ENCODE measurements around the gene CASP12.
"Not testable (repeated sequence)": the region's sequence is repeated elsewhere in the genome, so short reads cannot be mapped to it uniquely, and the experiment has no call there.

The CASP12 gene

DNA sequence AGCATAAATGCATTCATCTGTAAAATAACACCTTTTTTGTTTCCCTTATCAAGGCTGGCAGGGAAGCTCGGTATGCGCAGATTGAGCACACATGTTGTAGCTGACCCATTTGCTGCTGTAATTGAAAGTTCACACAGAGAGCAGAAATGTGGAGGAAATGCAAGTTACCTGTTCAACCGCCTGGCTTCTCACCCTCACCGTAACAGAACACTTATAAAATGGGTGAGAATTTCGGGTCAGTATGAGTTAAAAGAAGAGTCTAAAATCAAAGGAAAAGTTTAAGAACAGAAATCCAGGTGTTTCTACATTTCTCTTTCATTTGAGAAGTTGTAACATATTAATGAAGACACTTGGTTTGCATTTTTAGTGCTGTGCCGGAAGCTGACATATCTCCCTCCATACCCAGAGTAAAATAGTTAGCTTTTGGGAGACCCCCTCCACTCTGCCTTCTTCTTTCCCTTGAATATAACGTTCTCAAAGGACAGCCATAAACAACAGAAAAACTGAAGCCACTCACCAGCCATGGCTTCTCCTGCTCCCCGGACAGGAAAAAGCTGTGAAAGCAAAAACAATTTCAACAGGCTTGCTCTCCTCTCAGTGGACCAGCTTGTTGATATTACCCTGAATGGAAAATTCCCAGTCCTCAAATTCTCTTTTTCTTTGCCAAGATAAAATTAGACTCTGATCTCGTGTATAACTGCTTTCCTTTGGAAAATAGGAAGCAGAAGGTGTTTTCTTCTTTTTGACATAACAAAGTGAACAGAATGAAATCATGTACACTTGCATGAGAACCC lies at the start of gene CASP12:
Gene CASP12 (minus strand): TSS at position 570 of the 794 bp plus-strand sequence.
- DNase-seq, result no peak

DNA sequence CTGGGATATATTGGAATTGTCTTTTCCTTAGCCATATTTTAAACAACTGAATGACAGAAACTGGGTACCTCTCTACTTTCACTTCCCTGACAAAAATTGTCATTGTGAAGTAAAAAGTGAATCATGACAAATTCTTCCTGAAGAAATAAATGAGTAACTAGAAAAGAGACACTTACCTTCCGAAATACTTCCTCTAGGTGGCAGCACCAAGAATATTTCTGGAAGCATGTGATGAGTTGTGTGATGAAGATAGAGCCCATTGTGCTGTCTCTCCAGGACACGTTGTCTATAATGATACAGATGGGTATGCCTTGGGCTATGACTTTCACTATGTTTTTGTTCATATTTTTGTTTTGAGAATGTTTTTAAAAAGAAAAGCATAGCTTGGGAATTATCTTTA lies 48.6 kb upstream of the CASP12 start:
- peak; percentile 67 for DNase-seq

DNA sequence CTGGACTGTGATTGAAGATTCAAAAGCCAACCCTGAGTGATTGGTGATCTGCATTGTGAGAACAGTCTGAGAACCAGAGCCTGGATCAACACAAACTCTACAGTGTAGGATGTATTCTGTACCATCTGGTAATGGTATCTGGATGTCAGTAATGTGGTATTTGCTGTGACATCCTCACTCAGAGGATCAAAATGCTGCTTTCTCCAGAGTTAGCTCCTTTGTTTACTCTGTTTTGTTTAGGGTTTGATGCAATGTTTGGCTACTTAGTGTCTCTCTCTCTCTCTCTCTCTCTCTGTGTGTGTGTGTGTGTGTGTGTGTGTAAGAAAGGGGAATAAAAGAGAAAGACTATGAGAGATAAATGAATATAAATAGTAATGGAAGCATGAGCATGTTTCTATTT lies 45.8 kb upstream of the CASP12 start:
- no peak for DNase-seq

DNA sequence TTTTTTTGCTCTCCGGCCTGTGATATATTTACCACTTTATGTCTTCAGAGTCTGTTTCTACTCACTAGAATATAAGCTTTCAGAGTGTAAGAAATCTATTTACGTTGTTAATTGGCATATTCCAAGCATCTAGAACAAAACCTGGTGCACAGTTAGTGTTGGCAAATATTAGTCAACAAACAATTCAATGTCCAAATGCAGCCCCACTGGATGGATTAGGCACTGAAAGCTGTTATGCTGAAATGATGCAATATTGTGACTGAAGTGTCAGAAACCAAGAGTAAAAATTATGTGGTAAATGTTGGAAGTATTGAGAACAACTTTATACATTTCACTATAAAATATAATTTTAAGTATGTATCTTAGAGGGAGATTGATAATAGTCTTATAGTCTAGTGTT lies 45.3 kb upstream of the CASP12 start:
- no peak for DNase-seq

DNA sequence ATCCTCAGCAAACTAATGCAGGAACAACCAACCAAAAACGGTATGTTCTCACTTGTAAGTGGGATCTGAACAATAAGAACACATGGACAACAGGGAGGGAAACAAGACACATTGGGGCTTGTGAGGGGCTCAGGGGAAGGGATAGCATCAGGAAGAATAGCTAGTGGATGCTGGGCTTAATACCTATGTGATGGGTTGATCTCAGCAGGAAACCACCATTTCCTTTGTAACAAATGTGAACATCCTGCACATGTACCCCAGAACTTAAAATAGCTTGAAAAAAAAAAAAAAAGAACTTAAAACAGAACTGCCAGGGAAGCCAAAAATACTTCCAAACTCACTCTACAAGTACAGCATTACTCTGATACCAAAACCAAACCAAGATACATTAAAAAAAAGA lies 36.3 kb upstream of the CASP12 start:
- no peak for DNase-seq

DNA sequence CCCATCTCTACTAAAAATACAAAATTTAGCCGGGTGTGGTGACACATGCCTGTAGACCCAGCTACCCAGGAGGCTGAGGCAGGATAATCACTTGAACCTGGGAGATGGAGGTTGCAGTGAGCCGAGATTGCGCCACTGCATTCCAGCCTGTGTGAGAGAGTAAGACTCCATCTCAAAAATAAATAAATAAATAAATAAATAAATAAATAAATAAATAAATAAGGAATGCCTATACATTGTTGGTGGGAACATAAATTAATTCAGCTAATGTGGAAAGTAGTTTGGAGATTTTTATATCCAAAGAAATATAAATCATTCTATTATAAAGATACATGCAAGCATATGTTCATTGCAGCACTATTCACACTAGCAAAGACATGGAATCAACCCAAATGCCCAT lies 35.8 kb upstream of the CASP12 start:
- DNase-seq, result not testable (repeated sequence)

DNA sequence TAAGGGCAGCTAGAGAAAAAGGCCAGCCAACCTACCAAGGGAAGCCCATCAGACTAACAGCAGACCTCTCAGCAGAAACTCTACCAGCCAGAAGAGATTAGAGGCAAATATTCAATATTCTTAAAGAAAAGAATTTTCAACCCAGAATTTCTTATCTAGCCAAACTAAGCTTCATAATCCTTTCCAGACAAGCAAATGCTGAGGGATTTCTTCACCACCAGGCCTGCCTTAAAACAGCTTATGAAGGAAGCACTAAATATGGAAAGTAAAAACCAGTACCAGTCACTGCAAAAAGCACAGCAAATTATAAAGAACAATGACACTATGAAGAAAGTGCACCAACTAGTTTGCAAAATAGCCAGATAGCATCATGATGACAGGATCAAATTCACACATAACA lies 30.6 kb upstream of the CASP12 start:
- DNase-seq, result no peak

DNA sequence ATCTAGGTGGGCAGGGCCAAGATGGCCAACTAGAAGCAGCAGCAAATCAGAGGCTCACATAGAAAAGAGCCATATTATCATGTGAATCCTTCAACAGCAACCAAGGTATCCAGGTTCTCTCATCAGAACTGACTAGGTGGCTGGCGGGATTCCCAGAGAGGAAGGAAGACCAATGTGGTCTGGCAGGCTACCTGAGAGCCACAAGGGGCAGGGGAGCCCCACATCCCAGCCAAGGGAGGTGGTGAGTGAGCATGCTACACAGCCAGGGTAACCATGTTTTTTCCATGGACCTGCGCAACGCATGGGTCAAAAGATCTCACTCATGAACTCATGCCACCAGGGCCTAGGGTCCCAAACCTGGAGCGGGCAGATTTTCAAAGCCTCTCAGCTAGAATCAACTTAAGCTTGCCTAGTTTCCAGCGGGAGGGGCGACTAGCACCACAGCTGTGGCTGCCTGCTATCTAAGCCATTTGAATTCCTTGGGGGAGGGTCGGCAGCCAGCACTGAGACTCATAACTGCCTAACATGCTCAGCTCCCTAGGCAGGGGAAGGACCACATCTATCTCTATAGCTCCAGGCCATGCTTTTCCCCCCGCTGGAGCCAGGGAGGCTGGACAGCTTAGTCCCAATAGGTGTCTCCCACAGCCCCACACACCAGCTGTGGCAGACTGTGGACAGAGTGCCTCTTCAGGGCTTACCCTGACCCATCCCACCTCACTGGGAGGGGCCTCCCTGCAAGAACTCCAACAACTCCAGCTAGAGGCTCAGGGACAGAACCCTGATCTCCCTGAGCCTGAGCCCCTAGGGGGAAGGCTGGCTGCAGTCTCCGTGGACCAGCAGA lies 28.7 kb upstream of the CASP12 start:
- no peak for DNase-seq

DNA sequence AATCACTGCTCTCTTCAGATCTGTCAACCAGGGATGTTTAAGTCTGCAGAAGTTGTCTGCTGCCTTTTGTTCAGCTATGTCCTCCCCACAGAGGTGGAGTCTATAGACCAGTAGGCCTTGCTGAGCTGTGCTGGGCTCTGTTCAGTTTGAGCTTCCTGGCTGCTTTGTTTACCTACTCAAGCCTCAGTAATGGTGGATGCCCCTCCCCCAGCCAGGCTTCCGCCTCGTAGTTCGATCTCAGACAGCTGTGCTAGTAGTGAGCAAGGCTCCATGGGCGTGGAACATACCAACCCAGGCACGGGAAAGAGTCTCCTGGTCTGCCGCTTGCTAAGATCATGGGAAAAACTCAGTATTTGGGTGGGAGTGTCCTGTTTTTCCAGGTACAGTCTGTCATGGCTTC lies 27.6 kb upstream of the CASP12 start:
- DNase-seq, result no peak

DNA sequence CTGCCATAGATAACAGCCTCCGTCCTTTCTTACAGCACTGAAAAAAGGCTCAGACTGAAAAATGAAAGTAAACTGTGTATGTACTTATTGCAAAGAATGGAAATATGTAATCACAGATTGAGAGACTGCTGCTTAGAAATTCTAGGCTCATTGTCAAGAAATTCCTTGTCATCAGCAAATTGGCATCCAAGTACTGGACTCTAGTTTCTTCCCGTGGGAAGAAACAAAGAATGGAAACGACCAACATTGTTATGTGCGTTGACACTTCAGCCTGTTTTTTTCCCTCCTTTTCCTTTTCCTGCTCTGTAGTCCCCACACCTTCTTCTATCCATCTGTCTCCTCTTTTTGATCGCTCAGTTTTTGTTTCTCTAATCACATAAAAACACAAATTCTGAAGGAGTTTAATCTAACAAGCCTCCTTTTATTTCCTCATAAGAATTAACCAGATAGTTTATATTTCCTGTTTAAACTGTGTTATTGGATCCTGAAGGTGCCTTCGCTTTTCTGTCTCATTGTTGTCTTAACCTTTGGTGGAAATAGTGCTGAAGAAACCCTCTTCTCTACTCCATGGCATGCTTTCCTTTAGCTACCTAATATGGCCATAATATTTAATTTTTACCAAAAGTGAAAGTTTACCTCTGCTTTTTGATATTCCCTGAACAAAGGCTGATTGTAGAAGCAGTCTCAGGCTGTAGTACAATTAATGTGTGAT lies 20.0 kb upstream of the CASP12 start:
- no peak for DNase-seq

DNA sequence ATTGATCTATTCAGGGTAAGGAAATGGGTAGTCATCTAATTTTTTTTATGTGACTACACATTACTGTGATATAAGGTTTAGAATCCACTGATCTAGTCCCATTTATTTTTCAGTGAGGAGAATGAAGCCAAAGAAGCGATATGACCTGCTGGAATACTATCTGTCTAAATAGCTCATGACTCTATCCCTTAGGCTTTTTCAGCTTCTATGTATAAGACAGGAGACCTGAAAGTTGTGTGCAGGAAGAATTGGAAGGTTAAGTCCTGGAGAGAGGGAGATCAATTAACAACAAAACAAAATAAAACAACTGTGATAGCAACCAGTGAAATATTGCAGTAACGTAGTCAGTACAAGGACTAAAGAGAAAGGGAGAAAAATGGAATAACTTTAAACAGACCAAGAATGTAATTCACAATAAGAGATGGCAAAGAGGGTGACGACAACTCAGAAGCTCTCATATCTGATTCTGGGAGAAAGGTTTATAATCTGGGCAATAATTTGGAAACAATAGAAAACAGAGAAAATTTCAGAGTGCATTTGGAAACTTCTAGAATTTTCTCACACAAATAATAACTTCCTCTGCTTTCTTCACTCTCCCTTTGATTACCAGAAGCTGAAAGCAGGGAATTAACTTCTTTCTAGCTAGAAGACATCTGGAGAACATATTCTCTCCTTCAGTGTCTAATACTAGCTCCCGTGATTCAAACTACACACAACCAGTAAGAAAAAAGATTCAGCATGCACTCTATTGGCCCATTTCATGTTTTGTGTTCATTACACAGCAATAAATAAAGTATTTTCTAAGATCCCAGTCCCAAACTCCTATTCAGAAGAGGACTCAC lies 19.2 kb upstream of the CASP12 start:
- no peak for DNase-seq

DNA sequence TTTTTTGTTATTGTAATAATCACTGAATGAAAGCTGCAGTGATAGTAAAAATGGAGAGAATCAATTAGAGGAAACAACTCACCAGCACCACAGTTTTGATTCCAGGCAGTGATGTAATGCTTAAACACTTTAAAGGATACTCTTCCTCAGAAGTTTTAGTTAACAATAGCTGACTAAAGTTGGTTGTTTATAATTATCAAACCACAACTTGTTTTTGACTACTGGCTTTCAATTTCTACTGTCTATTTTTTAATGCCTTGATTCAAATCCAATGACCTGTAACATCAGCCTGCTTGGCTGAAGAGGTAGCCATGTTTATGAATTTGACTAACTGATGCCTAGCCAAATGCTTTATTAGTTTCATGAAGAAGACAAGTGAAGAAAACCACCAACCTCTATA lies 18.2 kb upstream of the CASP12 start:
- DNase-seq, result peak; percentile 23

DNA sequence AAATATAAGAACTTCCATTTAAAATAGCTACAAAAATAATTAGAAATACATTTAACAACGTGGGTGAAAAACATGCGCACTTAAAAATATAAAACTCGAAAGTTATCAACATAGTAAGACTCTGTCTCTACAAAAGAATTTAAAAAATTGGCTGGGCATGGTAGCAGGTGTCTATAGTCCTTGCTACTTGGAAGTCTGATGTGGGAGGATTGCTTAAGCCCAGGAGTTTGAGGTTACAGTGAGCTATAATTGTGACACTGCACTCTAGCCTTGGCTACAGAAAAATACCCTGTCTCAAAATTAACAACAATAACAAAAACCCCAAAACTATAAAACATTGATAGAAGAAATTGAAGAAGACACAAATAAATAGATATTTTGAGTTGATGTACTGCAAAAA lies 13.8 kb upstream of the CASP12 start:
- DNase-seq, result no peak

DNA sequence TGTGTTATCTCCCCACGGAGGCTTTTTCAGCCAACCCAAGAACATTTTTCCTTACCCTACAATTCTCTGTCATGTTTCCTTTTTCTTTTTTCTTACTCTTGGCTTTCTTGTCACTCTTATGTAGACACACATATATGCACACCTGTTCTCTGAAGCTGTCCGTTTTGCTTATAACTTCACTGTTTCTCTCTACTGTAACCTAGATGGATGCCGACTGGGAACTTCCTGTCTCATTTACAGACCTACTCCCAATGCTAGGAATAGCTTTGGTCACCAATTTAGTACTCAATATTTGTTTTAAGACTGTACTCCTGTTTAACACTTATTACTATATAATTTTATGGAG lies 9.9 kb upstream of the CASP12 start:
- no peak for DNase-seq

DNA sequence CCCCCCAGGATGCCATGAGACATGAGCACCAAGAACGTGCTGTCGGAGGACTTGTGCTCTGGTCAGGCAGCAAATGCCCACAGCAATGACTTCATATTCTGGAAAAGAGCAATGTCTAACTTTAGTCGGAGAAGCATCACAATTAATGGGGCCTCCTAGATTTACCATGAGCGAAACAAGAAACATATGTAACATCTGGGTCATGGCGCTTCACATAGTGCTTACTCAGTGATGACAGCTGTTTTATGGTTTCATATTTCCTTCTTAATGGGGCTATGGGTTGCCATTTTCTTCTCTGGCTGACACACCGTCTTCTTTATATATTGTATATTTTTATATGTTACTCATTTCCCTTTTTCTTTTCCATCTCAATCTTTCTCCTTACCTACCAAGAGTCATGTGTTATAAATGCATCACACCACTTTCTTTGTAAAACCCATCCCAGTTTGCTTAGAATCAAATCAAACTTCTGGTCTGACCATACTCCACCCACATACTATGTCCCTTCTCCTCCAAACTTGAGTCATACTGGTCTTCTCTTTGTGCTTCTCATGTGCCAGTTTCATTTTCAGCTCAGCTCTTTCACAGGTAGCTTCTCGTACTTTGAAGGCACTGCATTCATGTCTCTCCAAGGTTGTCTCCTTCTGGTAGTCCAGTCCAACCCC lies 9.4 kb upstream of the CASP12 start:
- DNase-seq, result no peak

DNA sequence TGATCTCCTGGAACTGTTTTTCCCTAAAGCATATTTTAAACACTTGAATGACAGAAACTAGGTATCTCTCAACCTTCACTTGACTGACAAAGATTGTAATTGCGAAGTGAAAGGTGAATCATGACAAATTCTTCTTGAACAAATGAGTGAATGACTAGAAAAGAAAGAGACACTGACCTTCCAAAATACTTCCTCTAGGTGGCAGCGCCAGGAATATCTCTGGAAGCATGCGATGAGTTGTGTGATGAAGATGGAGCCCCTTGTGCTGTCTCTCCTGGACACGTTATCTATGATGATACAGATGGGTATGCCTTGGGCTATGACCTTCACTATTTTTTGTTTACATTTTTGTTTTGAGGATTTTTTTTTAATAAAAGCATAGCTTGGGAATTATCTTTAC lies 7.0 kb upstream of the CASP12 start:
- no peak for DNase-seq

DNA sequence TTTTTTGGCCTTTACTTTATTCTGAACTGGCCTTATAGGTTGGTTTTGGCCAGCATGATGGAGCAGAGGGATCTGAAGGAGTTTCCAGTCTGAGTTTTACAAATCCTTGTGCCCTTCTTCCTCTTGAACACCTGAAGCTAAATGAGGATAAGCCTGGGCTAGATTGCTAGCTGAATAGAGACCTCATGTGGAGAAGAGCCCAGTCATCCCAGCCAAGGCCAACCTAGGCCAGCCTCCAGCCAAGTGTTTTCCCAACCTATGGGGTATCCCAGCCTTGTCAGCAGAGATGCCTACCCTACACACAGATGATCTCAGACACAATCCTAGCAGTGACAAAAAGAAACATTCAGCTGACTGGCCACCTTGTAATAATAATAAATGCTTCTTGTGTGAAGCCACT lies 966 bp upstream of the CASP12 start:
- no peak for DNase-seq

DNA sequence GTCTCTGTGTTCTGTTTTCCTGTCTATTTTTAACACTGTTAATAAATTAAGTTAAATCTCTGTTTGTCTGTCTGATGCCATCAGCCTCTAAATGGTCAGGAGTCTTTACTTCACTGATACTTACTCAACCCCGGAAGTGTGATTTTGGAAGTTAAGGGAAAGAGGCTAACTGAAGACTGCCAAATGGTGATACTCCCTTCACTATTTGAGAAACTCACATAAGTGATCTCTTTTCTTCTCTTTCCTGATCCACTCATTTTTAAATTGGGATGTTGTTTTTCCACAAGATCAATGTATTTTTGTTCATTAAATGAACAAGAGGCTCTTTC lies 389 bp upstream of the CASP12 start:
- DNase-seq, result no peak

DNA sequence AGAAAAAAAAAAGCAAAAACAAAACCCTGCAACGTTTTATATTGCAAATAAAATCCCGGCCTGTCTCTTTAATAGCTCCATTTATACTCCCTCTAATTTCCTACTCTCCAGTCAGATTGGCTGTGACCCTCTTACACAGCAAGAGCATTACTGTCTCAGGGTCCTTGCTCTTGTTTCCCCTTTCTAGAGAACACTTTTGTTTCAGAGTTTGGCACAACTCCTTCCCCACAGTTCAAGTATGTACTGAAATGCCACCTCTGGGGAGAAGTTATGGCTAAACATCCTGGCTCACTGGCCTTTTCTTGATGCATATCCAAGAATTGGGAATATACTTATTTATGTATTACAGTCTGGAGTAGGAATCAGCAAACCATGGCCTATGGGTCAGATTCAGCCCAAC lies 2.6 kb downstream of the CASP12 start:
- DNase-seq, result no peak

DNA sequence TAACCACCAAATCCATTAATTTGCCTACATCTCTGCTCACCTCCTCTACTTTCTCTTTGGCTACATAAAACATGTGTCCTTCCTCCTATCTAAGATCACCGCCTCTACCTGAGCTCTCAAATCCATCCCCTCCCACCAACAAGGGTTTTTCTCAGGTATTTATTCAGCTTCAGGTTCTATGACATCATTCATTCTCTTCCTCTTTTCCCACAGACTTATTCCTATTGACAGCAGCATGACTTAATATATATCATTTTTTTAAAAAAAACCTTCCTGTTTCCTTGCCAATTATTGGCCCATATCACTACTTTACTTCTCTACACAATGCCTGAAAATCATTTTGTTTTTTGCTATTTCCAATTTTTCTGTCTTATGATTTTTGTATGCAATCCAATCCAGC lies 4.4 kb downstream of the CASP12 start:
- no peak for DNase-seq

DNA sequence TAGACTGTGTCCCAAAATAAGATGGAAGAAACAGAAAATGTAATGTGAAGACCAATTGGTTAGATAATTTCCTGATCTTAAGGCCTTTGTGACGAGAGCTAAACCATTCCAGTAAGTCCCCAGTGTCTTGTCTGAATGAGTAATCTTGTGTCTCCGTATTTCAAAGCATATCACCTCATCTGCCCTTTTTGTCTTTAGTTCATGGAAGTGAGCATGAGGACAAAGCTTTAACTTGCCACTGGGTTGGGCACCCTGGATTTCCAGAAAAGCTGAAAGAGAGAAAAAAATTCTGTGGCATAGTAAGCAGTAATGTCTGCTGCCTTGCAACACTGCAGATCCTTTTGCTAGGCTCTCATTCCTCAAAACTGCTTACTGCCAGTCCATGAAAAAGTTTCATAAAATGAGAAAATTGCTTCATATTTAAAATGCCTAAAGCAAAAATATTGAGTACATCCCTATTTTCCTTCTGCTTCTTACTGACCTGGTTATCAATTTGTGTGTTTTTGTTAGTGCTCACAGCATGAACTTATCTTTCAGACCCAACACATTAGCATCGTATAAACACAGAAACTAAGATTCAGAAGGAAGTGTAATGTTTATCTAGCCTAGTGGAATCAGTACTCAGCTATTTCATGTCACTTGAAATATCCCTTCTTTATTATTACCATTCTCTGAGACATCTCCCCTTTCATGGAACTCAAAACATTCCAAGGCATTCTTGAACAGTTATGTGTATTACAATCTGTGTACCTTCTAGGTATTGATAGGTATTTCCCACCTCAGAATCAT lies 5.3 kb downstream of the CASP12 start:
- DNase-seq, result peak; percentile 69

DNA sequence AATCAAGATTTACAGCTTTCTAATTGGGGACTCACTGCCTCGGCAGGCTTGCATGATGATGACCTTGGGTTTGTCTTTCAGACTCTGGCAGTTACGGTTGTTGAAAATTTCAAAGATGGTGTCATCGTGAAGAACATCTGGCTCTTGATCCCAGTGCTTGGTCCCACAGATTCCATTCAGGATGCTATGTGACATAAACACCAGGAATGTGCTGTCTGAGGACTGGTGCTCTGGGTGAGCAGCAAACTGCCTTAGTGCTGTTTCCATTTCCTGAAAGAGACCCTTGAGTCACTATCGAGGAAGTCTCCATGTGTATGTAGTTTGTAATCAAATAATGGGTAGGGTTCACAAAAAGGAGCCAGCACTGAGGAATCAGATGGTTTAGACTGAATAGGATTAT lies 7.1 kb downstream of the CASP12 start:
- no peak for DNase-seq

All from kidney glomerular epithelial cell (primary cell).